ENCODE data around the gene RGS18.

RGS18 gene

GRCh38 chr1:192130175-192130574 lies 28.1 kb upstream of the RGS18 start:
- TF ChIP-seq RAD21 (IDR thresholded peaks at IDR 0.05; ENCODE audit: low read depth) (no peak), TEAD4 (IDR thresholded peaks at IDR 0.05) (no peak), REST (IDR thresholded peaks at IDR 0.05; ENCODE audit: low read depth) (no peak), TAF1 (IDR thresholded peaks at IDR 0.05; ENCODE audit: low read depth) (no peak), ZBTB7A (IDR thresholded peaks at IDR 0.05; ENCODE audit: low read depth) (no peak), EGR1 (IDR thresholded peaks at IDR 0.05) (no peak), MAX (IDR thresholded peaks at IDR 0.05) (no peak), TCF12 (IDR thresholded peaks at IDR 0.05; ENCODE audit: low read depth) (no peak), CEBPB (IDR thresholded peaks at IDR 0.05) (no peak), FOXM1 (IDR thresholded peaks at IDR 0.05; ENCODE audit: borderline replicate concordance, low read depth) (no peak), USF1 (IDR thresholded peaks at IDR 0.05) (no peak), NFIC (IDR thresholded peaks at IDR 0.05) (no peak), EP300 (IDR thresholded peaks at IDR 0.05; ENCODE audit: borderline replicate concordance) (no peak), YY1 (IDR thresholded peaks at IDR 0.05; ENCODE audit: low read depth) (no peak), CREB1 (IDR thresholded peaks at IDR 0.05; ENCODE audit: low read depth) (no peak)

- TF ChIP-seq ZBTB7A (IDR thresholded peaks at IDR 0.05; ENCODE audit: low read depth) (no peak), EGR1 (IDR thresholded peaks at IDR 0.05) (no peak), YY1 (IDR thresholded peaks at IDR 0.05; ENCODE audit: low read depth) (no peak), TEAD4 (IDR thresholded peaks at IDR 0.05) (no peak), USF1 (IDR thresholded peaks at IDR 0.05) (no peak), TCF12 (IDR thresholded peaks at IDR 0.05; ENCODE audit: low read depth) (no peak), REST (IDR thresholded peaks at IDR 0.05; ENCODE audit: low read depth) (no peak), EP300 (IDR thresholded peaks at IDR 0.05; ENCODE audit: borderline replicate concordance) (no peak), FOXM1 (IDR thresholded peaks at IDR 0.05; ENCODE audit: borderline replicate concordance, low read depth) (no peak), TAF1 (IDR thresholded peaks at IDR 0.05; ENCODE audit: low read depth) (no peak), CREB1 (IDR thresholded peaks at IDR 0.05; ENCODE audit: low read depth) (no peak), CEBPB (IDR thresholded peaks at IDR 0.05) (no peak), RAD21 (IDR thresholded peaks at IDR 0.05; ENCODE audit: low read depth) (no peak), NFIC (IDR thresholded peaks at IDR 0.05) (no peak), MAX (IDR thresholded peaks at IDR 0.05) (no peak)
Observed at GRCh38 chr1:192131914-192132313, 26.3 kb upstream of the RGS18 start.

- no peak for TF ChIP-seq EP300 (IDR thresholded peaks at IDR 0.05; ENCODE audit: borderline replicate concordance)
- TF ChIP-seq CREB1 (IDR thresholded peaks at IDR 0.05; ENCODE audit: low read depth): no peak
- no peak for TF ChIP-seq EGR1 (IDR thresholded peaks at IDR 0.05)
- TF ChIP-seq MAX (IDR thresholded peaks at IDR 0.05): no peak
- no peak for TF ChIP-seq TEAD4 (IDR thresholded peaks at IDR 0.05)
- TF ChIP-seq FOXM1 (IDR thresholded peaks at IDR 0.05; ENCODE audit: borderline replicate concordance, low read depth): no peak
- TF ChIP-seq TCF12 (IDR thresholded peaks at IDR 0.05; ENCODE audit: low read depth): no peak
- TF ChIP-seq REST (IDR thresholded peaks at IDR 0.05; ENCODE audit: low read depth): no peak
- TF ChIP-seq NFIC (IDR thresholded peaks at IDR 0.05): no peak
- TF ChIP-seq CEBPB (IDR thresholded peaks at IDR 0.05): no peak
- no peak for TF ChIP-seq ZBTB7A (IDR thresholded peaks at IDR 0.05; ENCODE audit: low read depth)
Observed at GRCh38 chr1:192133350-192133926, 24.8 kb upstream of the RGS18 start.

- no peak for TF ChIP-seq USF1 (IDR thresholded peaks at IDR 0.05)
- no peak for TF ChIP-seq EP300 (IDR thresholded peaks at IDR 0.05; ENCODE audit: borderline replicate concordance)
- no peak for TF ChIP-seq TEAD4 (IDR thresholded peaks at IDR 0.05)
- TF ChIP-seq NFIC (IDR thresholded peaks at IDR 0.05): no peak
- TF ChIP-seq RAD21 (IDR thresholded peaks at IDR 0.05; ENCODE audit: low read depth): no peak
- no peak for TF ChIP-seq TAF1 (IDR thresholded peaks at IDR 0.05; ENCODE audit: low read depth)
- no peak for TF ChIP-seq FOXM1 (IDR thresholded peaks at IDR 0.05; ENCODE audit: borderline replicate concordance, low read depth)
- TF ChIP-seq REST (IDR thresholded peaks at IDR 0.05; ENCODE audit: low read depth): no peak
- no peak for TF ChIP-seq YY1 (IDR thresholded peaks at IDR 0.05; ENCODE audit: low read depth)
- no peak for TF ChIP-seq TCF12 (IDR thresholded peaks at IDR 0.05; ENCODE audit: low read depth)
- no peak for TF ChIP-seq CREB1 (IDR thresholded peaks at IDR 0.05; ENCODE audit: low read depth)
- no peak for TF ChIP-seq ZBTB7A (IDR thresholded peaks at IDR 0.05; ENCODE audit: low read depth)
- no peak for TF ChIP-seq MAX (IDR thresholded peaks at IDR 0.05)
- TF ChIP-seq CEBPB (IDR thresholded peaks at IDR 0.05): no peak
- no peak for TF ChIP-seq EGR1 (IDR thresholded peaks at IDR 0.05)
Observed at GRCh38 chr1:192140382-192140781, 17.9 kb upstream of the RGS18 start.
